ENCODE results near the gene CSNK1D.
"Not testable (repeated sequence)": the region's sequence is repeated elsewhere in the genome, so short reads cannot be mapped to it uniquely, and the experiment has no call there.

CSNK1D gene

DNA sequence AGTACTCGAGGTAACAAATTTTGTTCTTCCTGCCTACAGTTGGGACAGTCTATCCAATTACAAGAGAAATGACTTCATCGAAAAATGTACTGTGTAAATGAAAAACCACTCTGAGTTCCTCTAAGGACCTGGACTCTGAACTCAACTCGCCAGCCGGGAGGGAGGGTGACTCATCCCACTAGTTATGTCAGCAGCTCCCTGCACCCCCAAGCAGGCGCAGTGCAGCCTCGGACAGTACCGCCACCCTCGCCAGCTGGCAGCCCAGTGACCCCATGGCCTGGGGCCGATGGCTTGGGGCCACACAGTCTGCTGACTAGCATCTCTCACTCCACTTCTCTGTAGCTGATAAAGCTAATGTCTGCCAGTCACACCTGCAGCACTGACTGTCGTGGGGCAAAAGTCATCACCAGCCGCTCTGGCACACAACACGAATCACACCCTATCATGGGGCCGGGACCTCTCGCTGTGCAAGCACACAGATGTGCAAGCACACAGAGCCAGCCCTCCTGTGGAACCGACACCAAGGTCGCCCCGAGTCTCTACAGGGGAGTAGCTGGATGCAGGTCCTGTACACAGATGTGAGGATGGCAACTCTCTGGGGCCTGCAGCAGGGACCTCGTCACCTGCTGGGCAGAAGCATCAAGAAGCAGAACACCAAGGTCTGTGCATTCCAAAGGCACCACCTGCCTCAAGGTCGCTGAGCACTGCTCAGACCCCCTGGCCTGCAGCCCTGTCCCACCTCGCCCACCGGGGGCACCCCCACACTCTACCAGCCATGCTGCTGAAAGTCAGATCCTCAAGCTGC is 5.7 kb downstream of the CSNK1D start:
- Mint-ChIP-seq H3K4me1 (peaks cover 60% of the 10 kb centered on the region), H3K36me3 (peaks cover 66% of the 10 kb centered on the region), H3K27ac (peak overlapping the region; percentile 5), H3K27me3 (no peaks in the 10 kb centered on the region), H3K4me3 (no peak overlapping the region), H3K9me3 (no peaks in the 10 kb centered on the region)
- CTCF ChIA-PET: interaction anchor here (0.6 kb wide), 1 partner anchor 90 kb away, joined by 3 read pairs; no protein-coding TSS in a partner anchor
- DNase-seq: no peak

DNA sequence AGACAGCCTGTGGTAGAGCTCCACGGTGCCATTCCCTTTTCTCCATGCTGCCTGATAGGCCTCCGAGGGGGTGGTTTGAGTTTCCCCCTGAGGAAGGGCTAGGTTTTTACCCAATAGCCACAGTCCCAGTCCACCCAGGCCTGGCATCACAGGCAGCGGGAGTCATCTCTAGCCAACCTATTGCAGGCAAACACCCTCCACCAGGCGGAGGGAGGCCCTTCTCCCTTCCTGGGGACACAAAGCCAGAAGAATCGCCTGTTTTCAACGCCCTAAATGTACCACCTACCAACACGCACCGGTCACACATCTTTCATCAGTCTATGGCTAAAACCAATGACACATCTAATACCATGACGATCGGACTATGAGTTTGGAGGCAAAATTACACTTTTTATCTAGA is 7.4 kb downstream of the CSNK1D start:
- no peak for DNase-seq
- H3K4me3 Mint-ChIP-seq: no peak overlapping the region
- peaks cover 70% of the 10 kb centered on the region for H3K36me3 Mint-ChIP-seq
- H3K27me3 Mint-ChIP-seq: no peaks in the 10 kb centered on the region
- CTCF ChIA-PET: no interaction called here
- H3K9me3 Mint-ChIP-seq: peaks cover under 1% of the 10 kb centered on the region
- peaks cover 47% of the 10 kb centered on the region for H3K4me1 Mint-ChIP-seq
- no peak overlapping the region for H3K27ac Mint-ChIP-seq

DNA sequence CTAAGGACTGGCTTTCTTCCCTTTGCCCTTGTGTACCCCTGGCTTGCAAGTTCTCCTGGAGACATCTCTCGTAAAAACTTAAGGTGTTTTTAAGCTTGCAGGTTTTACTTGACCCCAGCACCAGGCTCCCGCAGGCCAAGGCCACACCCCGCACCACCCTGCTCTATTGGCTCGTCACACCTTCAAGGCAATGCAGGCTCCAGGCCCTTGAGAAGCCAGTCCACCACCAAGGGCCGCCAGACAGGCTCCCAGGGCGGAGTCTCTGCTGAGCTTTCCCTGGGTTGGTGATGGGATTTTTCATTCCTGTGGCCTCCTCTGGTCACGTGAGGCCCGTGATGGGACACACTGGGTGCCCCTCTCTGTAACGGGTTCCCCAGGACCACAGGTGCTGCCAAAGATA is 9.9 kb downstream of the CSNK1D start:
- peaks cover 77% of the 10 kb centered on the region for H3K36me3 Mint-ChIP-seq
- no peak overlapping the region for H3K4me3 Mint-ChIP-seq

DNA sequence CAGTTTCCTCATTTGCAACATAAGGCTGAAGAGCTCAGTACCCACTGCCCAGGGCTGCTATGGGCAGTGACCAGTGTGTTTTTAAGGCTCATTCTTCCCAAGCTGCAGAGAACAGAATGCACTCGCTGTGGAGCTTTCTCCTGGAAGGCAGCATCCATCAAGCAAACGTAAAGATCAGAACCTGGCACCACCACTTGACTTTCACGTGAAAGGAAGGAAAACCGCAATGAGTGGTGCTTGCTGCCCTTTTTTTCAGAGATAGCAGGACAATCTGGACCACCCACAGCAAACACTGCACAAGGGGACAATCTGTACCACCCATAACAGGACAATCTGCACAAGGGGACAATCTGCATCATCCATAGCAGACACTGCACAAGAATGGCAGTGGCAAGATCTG is 11.2 kb downstream of the CSNK1D start:
- Mint-ChIP-seq H3K36me3 (peaks cover 82% of the 10 kb centered on the region), H3K4me3 (no peak overlapping the region), H3K27ac (no peak overlapping the region), H3K9me3 (peaks cover 4% of the 10 kb centered on the region), H3K27me3 (no peaks in the 10 kb centered on the region), H3K4me1 (peaks cover 12% of the 10 kb centered on the region)
- CTCF ChIA-PET: no interaction called here
- no peak for DNase-seq

More for the DNA sequence above, 9.9 kb downstream of the CSNK1D start:
- Mint-ChIP-seq H3K27me3 (no peaks in the 10 kb centered on the region), H3K9me3 (peaks cover 4% of the 10 kb centered on the region), H3K27ac (no peak overlapping the region), H3K4me1 (peaks cover 23% of the 10 kb centered on the region)
- no peak for DNase-seq
- CTCF ChIA-PET: no interaction called here

DNA sequence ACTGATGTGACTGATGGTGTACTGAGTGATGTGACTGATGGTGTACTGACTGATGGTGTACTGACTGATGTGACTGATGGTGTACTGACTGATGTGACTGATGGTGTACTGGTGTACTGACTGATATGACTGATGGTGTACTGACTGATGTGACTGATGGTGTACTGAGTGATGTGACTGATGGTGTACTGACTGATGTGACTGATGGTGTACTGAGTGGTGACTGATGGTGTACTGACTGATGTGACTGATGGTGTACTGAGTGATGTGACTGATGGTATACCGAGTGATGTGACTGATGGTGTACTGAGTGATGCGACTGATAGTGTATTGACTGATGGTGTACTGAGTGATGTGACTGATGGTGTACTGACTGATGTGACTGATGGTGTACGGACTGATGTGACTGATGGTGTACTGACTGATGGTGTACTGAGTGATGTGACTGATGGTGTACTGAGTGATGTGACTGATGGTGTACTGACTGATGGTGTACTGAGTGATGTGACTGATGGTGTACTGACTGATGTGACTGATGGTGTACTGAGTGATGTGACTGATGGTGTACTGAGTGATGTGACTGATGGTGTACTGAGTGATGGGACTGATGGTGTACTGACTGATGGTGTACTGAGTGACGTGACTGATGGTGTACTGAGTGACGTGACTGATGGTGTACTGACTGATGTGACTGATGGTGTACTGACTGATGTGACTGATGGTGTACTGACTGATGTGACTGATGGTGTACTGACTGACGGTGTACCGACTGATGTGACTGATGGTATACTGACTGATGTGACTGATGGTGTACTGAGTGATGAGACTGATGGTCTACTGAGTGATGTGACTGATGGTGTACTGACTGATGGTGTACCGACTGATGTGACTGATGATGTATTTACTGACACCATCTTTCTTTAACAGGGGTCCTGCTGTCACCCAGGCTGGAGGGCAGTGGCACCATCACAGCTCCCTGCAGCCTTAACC is 13.2 kb downstream of the CSNK1D start:
- CTCF ChIA-PET, DNase-seq, H3K27me3 Mint-ChIP-seq, H3K4me1 Mint-ChIP-seq, H3K4me3 Mint-ChIP-seq, H3K9me3 Mint-ChIP-seq, H3K27ac Mint-ChIP-seq: not testable (repeated sequence)
- peaks cover 86% of the 10 kb centered on the region for H3K36me3 Mint-ChIP-seq

DNA sequence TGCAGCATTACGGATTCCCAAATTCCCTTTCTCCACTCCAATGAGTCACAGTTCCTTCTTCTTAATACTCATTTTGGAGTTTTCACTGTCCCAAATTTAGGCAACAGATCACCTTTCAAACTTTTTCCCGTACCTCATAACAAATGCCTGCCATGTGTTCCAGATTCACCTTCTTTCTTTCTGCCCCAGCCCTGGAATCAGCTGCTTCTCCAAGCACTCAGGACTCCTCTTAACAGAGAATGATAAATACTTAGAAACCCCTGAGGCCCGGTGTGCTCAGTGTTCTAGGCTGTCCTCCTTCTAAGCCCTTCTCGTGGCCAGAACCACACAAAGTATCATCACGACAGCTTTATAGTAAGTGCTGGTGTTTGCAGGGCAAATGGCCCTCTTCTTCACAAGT is 14.9 kb downstream of the CSNK1D start:
- no peak overlapping the region for H3K4me3 Mint-ChIP-seq
- H3K27ac Mint-ChIP-seq: no peak overlapping the region
- CTCF ChIA-PET: no interaction called here
- DNase-seq: no peak
- H3K27me3 Mint-ChIP-seq: no peaks in the 10 kb centered on the region
- H3K9me3 Mint-ChIP-seq: peaks cover 4% of the 10 kb centered on the region
- H3K36me3 Mint-ChIP-seq: peaks cover 74% of the 10 kb centered on the region
- H3K4me1 Mint-ChIP-seq: peaks cover 2% of the 10 kb centered on the region

DNA sequence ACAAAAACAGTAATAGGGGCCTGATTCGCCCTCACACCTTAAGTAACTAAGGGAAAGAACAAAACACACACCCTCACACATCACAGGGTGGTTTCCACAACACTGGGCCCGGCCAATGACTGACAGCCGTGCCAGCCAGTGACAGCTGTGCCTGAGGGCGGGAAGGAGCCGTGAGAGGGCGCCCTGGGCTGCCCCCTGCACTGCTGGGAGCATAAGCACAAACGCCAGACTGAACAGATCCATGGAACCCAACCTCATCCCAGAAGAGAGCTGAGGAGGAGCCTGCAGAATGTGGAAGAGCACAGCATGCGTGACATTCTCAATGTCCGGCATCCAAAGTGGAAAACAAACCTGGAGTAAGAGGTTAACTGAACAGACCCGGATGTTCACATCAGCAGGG is 16.0 kb downstream of the CSNK1D start:
- Mint-ChIP-seq H3K9me3 (peaks cover 4% of the 10 kb centered on the region), H3K4me1 (peaks cover 1% of the 10 kb centered on the region), H3K36me3 (peaks cover 75% of the 10 kb centered on the region), H3K4me3 (no peak overlapping the region), H3K27ac (no peak overlapping the region), H3K27me3 (no peaks in the 10 kb centered on the region)
- CTCF ChIA-PET: no interaction called here
- no peak for DNase-seq

DNA sequence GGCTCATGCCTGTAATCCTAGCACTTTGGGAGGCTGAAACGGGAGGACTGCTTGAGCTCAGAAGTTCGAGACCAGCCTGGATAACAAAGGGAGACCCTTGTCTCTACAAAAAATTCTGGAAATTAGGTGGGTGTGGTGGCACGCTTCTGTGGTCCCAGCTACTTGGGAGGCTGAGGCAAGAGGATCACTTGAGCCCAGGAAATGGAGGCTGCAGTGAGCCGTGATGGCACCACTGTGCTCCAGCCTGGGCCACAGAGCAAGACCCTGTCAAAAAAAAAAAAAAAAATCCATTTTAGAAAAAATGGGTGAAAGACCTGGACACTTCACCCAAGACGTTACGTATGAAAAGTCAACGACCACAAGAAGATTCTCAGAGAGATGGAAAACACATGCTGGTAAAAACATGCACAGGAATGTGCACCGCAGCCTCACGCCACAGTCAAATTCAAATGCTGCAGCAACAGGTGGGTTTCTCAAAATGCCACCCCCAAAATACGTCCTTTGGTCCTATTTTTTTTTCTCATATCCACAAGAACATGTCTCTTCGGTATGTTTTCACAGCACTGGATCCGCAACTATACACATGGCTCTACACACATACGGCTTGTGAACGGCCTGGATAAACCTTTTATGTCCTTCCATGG is 17.1 kb downstream of the CSNK1D start:
- CTCF ChIA-PET: no interaction called here
- Mint-ChIP-seq H3K9me3 (peaks cover 4% of the 10 kb centered on the region), H3K36me3 (peaks cover 75% of the 10 kb centered on the region), H3K4me3 (no peak overlapping the region), H3K4me1 (no peaks in the 10 kb centered on the region), H3K27me3 (no peaks in the 10 kb centered on the region), H3K27ac (no peak overlapping the region)
- DNase-seq: no peak

DNA sequence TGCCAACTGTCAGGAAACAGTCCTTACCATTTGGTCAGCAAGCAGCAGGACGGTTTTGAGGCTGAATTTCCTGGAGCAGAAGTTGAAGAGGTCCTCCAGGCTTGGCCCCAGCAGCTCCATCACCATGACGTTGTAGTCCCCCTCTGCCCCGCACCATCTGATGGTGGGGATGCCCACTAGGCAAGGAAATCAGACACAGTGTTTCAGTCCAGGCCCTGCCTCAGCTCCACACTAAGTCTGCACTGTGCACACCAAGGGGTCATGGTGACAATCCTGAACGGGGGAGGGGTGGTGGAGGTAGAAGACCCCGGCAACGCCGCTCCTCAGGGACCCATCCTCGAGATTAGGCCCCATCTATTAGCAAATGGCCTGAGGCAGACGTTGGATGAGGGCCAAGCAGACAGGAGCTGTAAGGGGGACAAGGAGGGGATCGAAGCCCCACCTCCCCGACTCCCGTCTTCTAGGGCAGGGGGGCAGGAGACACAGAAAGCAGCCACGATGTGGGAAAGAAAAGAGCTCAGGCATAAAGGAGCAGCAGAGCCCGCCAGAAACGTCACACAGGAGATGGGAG is 18.0 kb downstream of the CSNK1D start:
- Mint-ChIP-seq H3K36me3 (peaks cover 71% of the 10 kb centered on the region), H3K27me3 (no peaks in the 10 kb centered on the region), H3K4me1 (no peaks in the 10 kb centered on the region), H3K9me3 (no peaks in the 10 kb centered on the region), H3K27ac (no peak overlapping the region), H3K4me3 (no peak overlapping the region)
- DNase-seq: no peak
- CTCF ChIA-PET: no interaction called here

DNA sequence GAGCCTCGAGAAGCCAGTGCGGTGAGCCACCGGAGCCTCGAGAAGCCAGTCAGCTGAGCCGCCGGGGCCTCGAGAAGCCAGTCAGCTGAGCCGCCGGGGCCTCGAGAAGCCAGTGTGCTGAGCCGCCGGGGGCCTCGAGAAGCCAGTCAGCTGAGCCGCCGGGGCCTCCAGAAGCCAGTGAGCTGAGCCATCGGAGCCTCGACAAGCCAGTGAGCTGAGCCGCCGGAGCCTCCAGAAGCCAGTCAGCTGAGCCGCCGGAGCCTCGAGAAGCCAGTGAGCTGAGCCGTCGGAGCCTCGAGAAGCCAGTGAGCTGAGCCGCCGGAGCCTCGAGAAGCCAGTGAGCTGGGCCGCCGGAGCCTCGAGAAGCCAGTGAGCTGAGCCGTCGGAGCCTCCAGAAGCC is 18.8 kb downstream of the CSNK1D start:
- H3K27me3 Mint-ChIP-seq, CTCF ChIA-PET, H3K9me3 Mint-ChIP-seq, H3K27ac Mint-ChIP-seq, H3K4me3 Mint-ChIP-seq, DNase-seq, H3K4me1 Mint-ChIP-seq: not testable (repeated sequence)
- peaks cover 65% of the 10 kb centered on the region for H3K36me3 Mint-ChIP-seq

DNA sequence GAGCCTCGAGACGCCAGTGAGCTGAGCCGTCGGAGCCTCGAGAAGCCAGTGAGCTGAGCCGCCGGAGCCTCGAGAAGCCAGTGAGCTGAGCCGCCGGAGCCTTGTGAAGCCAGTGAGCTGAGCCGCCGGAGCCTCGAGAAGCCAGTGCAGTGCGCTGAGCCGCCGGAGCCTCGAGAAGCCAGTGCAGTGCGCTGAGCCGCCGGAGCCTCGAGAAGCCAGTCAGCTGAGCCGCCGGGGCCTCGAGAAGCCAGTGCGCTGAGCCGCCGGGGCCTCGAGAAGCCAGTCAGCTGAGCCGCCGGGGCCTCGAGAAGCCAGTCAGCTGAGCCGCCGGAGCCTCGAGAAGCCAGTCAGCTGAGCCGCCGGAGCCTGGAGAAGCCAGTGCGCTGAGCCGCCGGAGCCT is 19.4 kb downstream of the CSNK1D start:
- H3K9me3 Mint-ChIP-seq, CTCF ChIA-PET, H3K27me3 Mint-ChIP-seq, DNase-seq, H3K4me3 Mint-ChIP-seq, H3K4me1 Mint-ChIP-seq, H3K27ac Mint-ChIP-seq: not testable (repeated sequence)
- peaks cover 63% of the 10 kb centered on the region for H3K36me3 Mint-ChIP-seq

DNA sequence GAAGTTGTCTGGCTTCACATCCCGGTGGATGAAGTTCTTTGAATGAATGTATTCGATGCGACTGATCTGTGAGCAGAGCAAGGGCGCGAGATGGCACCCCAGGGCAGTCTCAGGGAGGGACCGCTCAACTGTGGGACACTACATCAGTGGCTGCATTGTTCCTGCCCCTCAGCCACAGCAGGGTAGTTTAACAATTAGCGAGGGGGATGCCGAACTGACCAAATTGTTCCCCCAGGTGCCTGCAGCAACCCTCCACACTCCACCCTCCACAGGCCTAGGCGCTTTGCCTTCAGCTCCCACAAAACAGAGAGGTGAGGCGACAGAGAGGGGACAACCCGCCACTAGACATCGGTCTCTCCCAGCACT is 20.3 kb downstream of the CSNK1D start:
- no peaks in the 10 kb centered on the region for H3K4me1 Mint-ChIP-seq

DNA sequence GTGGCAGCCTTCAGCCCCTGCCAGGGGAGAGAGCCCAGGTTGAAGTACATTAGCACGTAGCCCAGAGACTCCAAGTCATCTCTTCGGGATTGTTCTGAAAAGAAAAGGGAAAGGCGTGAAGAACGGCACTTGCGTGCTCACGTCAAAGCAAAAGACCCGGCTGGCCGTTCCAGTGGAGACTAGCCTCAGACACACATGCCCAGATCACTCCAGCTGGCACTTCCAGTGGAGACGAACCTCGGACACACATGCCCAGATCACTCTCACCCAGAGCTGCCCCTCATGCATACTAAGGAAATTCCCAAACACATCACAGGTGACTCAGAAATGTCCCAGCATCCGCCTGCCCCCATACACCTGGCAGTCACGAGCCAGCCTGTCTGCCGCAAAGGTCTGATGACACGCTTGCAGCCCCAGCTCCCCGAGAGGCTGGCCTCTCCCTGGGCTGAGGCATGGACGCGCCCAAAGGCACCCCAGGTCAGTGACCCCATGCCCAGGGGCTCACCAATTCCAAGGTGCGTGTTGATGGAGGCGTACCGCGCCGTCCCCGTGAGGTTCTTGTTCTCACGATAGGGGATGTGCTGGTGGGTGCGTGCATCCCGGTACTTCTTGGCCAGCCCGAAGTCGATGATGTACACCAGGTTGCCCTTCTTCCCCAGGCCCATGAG is 20.9 kb downstream of the CSNK1D start:
- peaks cover 66% of the 10 kb centered on the region for H3K36me3 Mint-ChIP-seq
- peak overlapping the region; percentile 14 for H3K27ac Mint-ChIP-seq
- CTCF ChIA-PET: no interaction called here
- no peaks in the 10 kb centered on the region for H3K27me3 Mint-ChIP-seq
- no peak for DNase-seq
- no peak overlapping the region for H3K4me3 Mint-ChIP-seq
- H3K9me3 Mint-ChIP-seq: no peaks in the 10 kb centered on the region
- peaks cover 4% of the 10 kb centered on the region for H3K4me1 Mint-ChIP-seq

More for the DNA sequence above, 20.3 kb downstream of the CSNK1D start:
- no peak overlapping the region for H3K27ac Mint-ChIP-seq
- H3K9me3 Mint-ChIP-seq: no peaks in the 10 kb centered on the region
- no peak for DNase-seq
- no peaks in the 10 kb centered on the region for H3K27me3 Mint-ChIP-seq
- H3K4me3 Mint-ChIP-seq: no peak overlapping the region
- CTCF ChIA-PET: no interaction called here
- H3K36me3 Mint-ChIP-seq: peaks cover 63% of the 10 kb centered on the region

Data from activated naive CD4-positive, alpha-beta T cell treated with anti-CD3 and anti-CD28 coated beads, Interleukin-2, amount 10 ng/mL, durations not matched to agents 7 days and 5 days (primary cell).